Left ventricle myocardium inferior (tissue), 1 donor: ENCODE data around the gene GALR3. TPM values are rescaled to one million over a fixed set of nuclear protein-coding genes. Genes with fewer than 3 reads are reported as not detected.
A peak's percentile ranks its signal among the peaks of the same experiment; 100 is the strongest.

Experiments used
- DNase-seq: peaks from one replicate; pipeline ENCODE4 v3.0.0-alpha.2; 2020
- H3K27ac ChIP-seq: fragments of 200-600 bp; replicated peaks from 2 replicates; pipeline ENCODE4 v1.8.0; 2021
- H3K27me3 ChIP-seq: fragments of 200-600 bp; 2 replicates; pipeline ENCODE4 v1.8.0; 2021; ENCODE audit warnings: low read depth
- H3K36me3 ChIP-seq: fragments of 200-600 bp; 2 replicates; pipeline ENCODE4 v1.8.0; 2021
- H3K4me1 ChIP-seq: fragments of 200-600 bp; 2 replicates; pipeline ENCODE4 v1.8.0; 2021
- H3K4me3 ChIP-seq: fragments of 200-600 bp; 2 replicates; pipeline ENCODE4 v1.8.0; 2021; ENCODE audit warnings: mild to moderate bottlenecking, moderate library complexity
- H3K9me3 ChIP-seq: fragments of 200-600 bp; replicated peaks from 2 replicates; pipeline ENCODE4 v1.8.0; 2021
- intact Hi-C: fragments of 100-400 bp; cut with micrococcal nuclease; formaldehyde crosslinking; loops from one replicate; pipeline ENCODE4 v1.11.0; 2022
- total RNA-seq: library from RNA; stranded (reverse); fragmentation: NEBNext Ultra II Directional; extraction: Animal tissue kit (Norgen Biotek cat#: 25700); gene quantifications from one replicate; pipeline ENCODE4 v1.2.1, GENCODE V29; 2021
- TF ChIP-seq, protein P1 (sequence below): fragments of 200-600 bp; IDR thresholded peaks from 2 replicates; pipeline ENCODE4 v1.8.0; 2021; ENCODE audit warnings: antibody characterized with exemption, mild to moderate bottlenecking, borderline replicate concordance
- donor health status: DM: no; HTN: yes; CAD: no; lungs with severe emphysema.

GALR3 gene
- total RNA-seq, 1 donor from 2014 or later, result not detected

DNA sequence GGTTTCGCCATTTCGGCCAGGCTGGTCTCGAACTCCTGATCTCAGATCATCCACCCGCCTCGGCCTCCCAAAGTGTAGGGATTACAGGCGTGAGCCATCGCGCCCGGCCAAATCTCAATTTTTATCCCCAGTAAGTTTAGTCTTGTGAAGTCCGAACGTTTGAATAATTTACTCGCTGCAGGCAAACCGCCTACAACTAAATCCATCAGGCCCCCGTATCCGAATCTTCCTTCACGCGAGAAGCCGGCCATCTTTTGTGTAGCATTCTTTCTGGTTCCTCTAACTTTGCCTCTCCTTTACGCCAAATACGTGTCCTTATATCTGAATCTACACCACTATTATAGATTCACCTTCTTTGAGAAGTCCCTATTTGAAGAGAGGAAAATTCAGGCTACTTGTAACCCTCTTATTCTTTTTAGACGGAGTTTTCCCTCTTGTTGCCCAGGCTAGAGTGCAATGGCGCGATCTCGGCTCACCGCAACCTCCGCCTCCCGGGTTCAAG lies 25.5 kb downstream of the GALR3 start:
- intact Hi-C loops, result no loop called here
- DNase-seq, result no peak
- H3K36me3 ChIP-seq, result peaks cover 28% of the 10 kb centered on the region
- peak overlapping the region; percentile 93 for H3K27ac ChIP-seq
- H3K4me1 ChIP-seq, result peaks cover 63% of the 10 kb centered on the region
- no peaks in the 10 kb centered on the region for H3K9me3 ChIP-seq
- H3K27me3 ChIP-seq, result no peaks in the 10 kb centered on the region
- TF ChIP-seq, protein P1, sequence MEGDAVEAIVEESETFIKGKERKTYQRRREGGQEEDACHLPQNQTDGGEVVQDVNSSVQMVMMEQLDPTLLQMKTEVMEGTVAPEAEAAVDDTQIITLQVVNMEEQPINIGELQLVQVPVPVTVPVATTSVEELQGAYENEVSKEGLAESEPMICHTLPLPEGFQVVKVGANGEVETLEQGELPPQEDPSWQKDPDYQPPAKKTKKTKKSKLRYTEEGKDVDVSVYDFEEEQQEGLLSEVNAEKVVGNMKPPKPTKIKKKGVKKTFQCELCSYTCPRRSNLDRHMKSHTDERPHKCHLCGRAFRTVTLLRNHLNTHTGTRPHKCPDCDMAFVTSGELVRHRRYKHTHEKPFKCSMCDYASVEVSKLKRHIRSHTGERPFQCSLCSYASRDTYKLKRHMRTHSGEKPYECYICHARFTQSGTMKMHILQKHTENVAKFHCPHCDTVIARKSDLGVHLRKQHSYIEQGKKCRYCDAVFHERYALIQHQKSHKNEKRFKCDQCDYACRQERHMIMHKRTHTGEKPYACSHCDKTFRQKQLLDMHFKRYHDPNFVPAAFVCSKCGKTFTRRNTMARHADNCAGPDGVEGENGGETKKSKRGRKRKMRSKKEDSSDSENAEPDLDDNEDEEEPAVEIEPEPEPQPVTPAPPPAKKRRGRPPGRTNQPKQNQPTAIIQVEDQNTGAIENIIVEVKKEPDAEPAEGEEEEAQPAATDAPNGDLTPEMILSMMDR, result no peak
- peak overlapping the region; percentile 80 for H3K4me3 ChIP-seq

DNA sequence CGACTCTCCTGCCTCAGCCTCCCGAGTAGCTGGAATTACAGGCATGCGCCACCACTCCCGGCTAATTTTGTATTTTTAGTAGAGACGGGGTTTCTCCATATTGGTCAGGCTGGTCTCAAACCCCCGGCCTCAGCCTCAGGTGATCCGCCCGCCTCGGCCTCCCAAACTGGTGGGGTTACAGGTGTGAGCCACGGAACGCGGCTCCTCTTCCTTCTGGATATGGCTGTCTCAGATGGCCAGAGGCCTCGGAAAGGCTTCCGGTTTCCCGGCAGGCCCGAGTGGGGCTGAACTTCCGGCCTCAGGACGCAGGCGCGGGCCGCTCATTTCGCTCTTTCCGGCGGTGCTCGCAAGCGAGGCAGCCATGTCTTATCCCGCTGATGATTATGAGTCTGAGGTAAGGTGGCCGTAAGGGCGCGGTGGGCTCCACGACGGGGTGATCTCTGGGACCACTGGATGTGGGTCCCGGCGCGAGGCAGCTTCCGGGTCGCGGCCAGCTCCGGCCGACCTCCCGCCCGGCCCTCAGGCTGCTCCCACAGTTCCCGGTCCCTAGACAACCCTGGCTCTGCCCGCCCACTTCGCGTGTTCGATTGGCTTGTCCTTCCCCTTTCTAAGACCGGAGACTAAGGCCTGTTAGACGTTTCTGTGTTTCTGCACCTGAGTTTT lies 26.0 kb downstream of the GALR3 start, which contains the start of gene EIF3L:
Gene EIF3L (plus strand): TSS at position 331 of the 663 bp plus-strand sequence. CDS start 31 bp downstream, at position 362.
- peak; percentile 89 for DNase-seq
- Histone ChIP-seq H3K27me3 (no peaks in the 10 kb centered on the region), H3K4me1 (peaks cover 64% of the 10 kb centered on the region)

DNA sequence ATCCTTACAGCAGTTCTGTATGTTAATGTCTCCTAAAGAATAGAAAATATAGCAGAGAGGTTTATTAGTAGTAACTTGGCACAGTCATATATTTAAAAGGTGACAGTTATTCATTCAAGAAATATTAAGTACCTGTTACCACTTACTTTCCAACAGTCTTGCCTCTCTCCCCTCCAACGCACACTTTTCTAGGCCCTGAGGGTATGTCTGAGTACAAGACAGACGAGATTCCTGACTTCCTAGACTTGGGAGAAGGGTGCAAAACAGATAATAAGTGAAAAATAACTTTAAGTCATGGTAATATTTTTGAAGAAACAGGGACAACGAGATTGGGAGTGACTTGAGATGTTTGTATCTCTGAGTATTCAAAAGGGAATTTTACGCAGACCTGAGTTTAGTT lies 27.6 kb downstream of the GALR3 start:
- Histone ChIP-seq H3K4me3 (no peak overlapping the region), H3K36me3 (peaks cover 49% of the 10 kb centered on the region)

More for the DNA sequence above, 26.0 kb downstream of the GALR3 start, which contains the start of gene EIF3L:
- peaks cover 33% of the 10 kb centered on the region for H3K36me3 ChIP-seq
- peak within 1 kb of the TSS; percentile 93 for H3K27ac ChIP-seq
- peak within 1 kb of the TSS; percentile 80 for H3K4me3 ChIP-seq
- no peaks in the 10 kb centered on the region for H3K9me3 ChIP-seq
- intact Hi-C loops, result no loop called here
- TF ChIP-seq, protein P1, result no peak

DNA sequence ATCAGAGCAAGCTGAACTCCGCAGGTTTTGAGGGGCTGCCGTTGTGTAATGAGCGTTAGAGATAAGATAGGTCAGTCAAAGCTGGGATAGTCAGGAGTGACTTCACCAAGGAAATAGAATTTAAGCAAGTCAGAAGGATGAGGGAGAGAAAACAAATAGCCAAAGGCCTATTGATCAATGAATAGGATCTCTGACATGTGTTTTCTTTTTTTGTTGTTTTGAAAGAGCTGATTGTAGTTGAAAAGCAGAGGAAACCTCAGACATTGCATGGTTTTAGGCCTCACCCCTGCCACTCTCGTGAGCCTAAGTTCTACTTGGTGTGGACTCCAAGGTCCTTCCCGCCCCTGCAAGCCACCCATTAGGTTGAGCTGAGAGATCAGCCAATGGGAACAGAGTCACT lies 29.2 kb downstream of the GALR3 start:
- Histone ChIP-seq H3K4me1 (peaks cover 73% of the 10 kb centered on the region), H3K4me3 (no peak overlapping the region), H3K27ac (no peak overlapping the region), H3K27me3 (no peaks in the 10 kb centered on the region), H3K9me3 (no peaks in the 10 kb centered on the region), H3K36me3 (peaks cover 65% of the 10 kb centered on the region)
- no peak for DNase-seq
- TF ChIP-seq, protein P1, result no peak
- intact Hi-C loops, result no loop called here

More for the DNA sequence above, 27.6 kb downstream of the GALR3 start:
- Histone ChIP-seq H3K4me1 (peaks cover 73% of the 10 kb centered on the region), H3K27me3 (no peaks in the 10 kb centered on the region), H3K27ac (no peak overlapping the region), H3K9me3 (no peaks in the 10 kb centered on the region)
- DNase-seq, result no peak
- TF ChIP-seq, protein P1, result no peak
- intact Hi-C loops, result no loop called here

DNA sequence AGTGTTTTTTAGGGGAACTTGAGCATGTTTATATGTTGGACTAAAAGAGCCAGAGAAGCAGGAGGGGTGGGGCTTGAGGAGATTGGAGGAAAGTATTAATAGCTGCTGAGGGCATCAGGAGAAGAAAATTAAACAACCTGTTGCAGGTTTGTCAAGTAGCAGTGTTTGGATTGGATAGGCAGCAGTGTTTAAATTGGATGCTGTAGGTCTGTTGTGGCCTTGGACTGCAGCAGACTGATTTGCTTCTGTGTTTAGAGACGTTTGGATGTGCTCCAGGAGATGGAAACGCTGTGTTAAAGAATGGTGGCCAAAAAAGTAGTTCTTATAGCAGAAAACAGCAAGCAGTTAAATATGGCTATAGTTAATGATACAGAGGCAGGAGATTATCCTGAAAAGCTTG lies 31.8 kb downstream of the GALR3 start:
- Histone ChIP-seq H3K4me1 (peaks cover 65% of the 10 kb centered on the region), H3K27ac (no peak overlapping the region), H3K9me3 (no peaks in the 10 kb centered on the region), H3K36me3 (peaks cover 90% of the 10 kb centered on the region), H3K4me3 (no peak overlapping the region), H3K27me3 (no peaks in the 10 kb centered on the region)
- intact Hi-C loops, result no loop called here
- no peak for DNase-seq
- TF ChIP-seq, protein P1, result no peak
